HG02759 (cell line): ENCODE data around the gene AK9.
"Not testable (repeated sequence)": the region's sequence is repeated elsewhere in the genome, so short reads cannot be mapped to it uniquely, and the experiment has no call there.

Experiments used
- ATAC-seq: cut with Tn5 transposase; IDR thresholded peaks from one replicate; pipeline ENCODE4 v1.9.1; 2021; ENCODE audit warnings: mild to moderate bottlenecking, moderate library complexity; ENCODE audit not compliant: unreplicated experiment

Gene AK9

DNA sequence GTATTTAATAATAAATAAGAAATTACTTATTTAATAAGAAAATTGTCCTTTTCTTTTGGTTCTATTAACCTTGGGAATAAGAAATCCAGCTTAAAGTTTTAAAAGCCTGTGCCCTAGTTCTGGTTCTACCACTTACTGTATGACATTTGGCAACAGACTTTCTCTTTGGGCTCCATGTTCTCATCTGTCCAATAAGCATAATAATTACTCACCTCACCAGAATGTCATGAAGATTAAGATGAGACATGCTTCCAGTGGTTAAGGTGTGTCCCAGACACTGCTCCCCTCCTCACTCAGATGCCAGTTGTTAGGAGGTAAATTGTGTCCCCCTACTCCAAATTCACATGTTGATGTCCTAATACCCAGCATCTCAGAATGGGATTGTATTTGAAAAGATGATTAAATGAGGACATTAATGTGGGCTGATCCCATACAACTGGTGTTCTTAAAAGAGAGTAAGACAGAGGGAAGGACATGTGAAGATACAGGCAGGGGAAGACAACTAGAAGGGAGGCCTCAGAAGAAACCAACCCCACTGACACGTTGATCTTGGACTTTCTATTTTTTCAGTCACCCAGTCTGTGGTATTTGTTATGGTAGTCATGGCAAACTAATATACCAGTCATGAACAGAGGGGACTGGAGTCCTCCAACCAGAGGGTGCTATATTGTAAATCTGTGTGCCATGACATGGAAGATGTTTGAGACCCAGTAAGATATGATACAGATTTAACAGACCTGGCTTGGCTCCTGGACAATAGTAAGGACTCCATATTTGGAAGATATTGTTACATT is 229.1 kb downstream of the AK9 start:
- ATAC-seq = no peak

DNA sequence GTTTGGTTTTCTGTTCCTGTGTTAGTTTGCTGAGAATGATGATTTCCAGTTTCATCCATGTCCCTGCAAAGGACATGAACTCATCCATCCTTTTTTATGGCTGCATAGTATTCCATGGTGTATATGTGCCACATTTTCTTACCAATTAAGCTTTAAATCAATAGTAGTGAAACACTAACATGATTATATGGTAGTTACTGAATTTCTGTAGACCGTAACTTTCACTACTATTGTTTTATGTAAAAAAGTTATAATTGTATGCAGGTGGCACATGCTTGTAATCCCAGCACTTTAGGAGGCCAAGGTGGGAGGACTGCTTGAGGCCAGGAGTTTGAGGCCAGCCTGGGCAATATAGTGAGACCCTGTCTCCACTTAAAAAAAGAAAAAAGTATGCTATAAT is 229.8 kb downstream of the AK9 start:
- not testable (repeated sequence) for ATAC-seq

DNA sequence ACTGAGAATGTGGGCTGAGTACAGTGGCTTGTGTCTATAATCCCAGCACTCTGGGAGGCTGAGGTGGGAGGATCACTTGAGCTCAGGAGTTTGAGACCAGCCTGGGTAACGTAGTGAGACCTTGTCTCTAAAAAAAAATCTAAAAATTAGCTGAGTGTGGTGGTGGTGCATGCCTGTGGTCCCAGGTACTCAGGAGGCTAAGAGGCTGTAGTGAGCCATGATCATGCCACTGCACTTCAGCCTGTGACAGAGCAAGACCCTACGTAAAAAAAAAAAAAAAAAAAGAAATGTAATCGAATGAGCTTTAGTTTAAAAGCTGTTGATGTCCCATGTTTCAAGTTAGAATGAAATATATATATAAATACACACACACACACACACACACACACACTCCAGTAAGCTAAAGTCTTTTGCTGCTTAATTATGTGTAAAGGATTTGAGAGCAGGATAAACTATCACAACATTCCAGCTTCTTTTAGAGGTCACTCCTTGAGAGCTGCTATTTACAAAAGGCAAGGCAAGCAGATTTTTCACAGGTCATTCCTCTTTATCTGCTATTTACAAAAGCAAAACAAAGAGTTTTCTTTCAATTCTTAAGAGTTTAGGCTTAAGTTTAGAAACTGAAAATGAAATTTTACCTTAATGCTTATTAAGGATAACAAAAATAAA is 230.7 kb downstream of the AK9 start:
- no peak for ATAC-seq

DNA sequence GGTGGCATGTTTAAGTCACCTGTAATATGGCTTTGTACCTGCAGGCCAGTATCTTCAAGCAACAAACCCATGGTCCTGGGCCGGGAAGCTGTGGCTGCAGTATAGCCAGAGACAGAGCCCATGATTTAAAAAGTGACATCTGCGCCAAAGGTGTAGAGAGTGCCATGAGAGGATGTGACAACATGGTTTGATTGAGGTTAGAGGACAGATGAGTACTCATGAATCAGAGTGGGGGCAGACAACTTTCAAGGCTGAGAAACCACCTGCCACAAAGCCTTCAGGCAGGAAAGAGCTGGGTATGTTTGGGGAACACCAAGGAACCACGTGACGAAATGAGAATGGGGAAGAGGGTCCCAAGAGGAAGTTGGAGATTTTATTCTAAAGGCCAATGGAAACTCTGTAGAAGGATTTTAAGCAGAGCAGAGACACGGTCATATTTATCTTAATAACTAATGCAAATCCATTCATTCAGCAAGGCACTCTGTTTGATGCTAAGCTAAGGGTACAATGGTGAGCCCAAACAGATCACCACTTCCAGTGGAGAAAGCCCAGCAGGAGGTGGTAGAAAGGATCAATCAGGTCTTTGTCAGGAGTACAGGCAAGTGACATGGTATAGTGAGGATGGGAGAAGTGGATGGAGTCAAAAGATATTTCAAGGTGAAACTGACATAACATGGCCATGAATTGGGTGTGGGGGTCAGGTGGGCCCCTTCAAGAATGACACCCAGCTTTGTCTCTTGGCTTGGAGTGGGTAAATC is 232.0 kb downstream of the AK9 start:
- peak; percentile 21 for ATAC-seq

DNA sequence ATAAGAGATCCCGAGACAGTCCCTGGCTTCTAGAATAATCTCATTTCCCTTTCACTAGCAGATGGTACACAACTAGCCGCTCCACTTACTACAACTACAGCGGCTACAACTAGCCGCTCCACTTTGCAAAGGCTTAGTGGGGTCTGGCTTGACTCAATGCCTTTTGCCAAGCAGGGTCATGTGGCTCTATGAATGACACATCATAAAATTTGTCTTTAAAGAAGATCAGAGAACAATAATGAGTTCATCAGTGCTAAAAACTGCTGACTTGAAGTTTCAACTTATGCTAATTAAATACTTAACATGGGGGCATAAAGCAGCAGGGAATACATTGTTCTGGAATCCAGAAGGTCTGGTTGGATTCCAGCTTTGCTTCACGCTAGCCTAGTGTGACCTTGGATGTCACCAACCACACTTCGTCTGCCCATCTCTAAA is 233.4 kb downstream of the AK9 start:
- ATAC-seq = no peak

DNA sequence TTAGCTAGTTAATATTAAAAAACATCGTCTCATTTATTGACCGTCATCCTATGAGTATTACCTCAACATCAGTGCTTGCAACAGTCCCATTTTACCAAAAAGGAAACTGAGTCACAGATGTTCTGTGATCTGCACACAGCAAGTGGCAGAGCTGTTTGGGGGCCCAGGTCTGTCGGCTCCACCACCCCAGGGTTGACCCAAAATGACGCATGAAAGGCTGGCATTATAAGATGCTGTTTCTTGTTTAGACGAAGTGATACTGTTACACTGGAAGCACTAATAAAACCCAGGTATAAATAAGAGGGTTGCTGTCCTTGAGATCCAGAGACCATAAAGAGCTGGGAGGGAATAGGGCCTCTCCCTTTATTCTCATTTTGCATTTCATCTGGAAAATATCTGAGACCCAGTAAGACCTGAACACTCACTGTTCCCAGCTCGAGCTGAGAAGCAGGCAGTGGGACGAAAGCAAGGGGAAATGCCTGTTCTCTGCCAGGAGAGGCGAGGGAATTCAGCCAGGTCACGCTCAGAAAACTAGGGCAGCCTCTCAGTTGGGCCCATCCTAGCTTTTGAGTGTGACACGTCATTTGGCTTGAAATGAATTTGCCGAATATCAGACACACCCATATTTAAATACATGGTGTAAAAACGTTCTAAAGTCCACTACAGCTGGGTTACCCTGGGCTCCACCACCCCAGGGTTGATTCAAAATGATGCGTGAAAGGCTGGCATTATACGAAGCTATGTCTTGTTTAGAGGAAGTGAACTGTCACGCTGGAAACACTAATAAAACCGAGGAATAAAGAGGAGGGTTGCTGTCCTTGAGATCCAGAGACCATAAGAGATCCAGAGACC is 234.1 kb downstream of the AK9 start:
- no peak for ATAC-seq

DNA sequence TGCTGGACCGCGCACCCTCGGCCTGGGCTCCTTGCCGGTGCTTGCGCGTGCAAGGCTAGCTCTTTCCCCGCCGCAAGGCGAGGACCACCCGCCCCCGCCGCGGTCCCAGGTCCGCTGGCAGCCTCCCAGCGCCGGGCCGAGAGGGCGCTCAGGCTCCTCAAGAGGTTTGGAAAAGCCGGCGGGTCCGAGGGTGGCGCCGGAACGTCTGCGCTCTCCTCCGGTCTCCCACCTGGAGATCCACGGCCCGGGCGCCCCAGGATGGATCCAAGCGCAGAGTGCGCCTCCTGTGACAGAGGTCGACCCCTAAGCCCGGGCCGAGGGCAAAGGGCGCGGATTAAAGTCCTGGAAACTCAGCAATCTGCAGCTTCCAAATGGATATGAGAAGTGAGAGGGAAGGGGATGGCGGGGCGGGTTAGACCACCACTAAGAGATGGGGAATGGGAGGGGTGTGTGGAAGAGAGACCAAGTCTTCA is 234.9 kb downstream of the AK9 start:
- peak; percentile 4 for ATAC-seq

DNA sequence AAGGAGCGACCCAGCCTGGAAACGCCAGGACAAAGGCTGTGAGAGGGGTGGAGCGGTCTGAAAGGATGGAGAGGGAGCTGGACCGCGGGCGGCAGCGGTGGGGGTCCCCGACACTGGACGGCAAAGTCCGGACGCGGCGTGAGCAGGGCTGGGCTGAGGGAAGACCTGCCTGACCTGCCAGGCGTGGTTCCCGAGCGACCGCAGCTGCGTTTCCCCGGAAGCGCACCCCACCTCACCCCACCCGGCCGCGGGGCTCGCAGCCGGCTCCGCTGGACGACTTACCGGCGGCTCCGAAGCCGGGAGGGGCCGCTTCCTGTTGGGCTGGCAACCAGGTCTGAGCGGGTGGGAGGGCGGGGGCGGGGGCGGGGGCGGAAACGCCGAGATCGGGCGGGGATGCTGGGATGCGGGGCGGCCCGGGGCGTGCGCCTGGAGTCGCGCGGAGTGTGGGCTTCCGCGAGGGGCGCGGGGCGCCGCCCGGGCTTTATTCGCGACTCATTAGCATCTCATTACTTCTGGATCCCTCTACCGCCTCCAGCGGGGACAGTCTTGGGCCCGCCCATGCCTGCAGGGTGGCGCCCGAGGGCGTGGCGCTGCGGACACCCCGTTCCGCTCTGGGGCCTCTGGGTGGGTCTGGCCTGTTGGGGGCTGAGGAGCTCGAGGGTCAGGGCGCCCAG is 235.4 kb downstream of the AK9 start, which contains the start of gene MICAL1:
Gene MICAL1 (minus strand): TSS at position 336 of the 674 bp plus-strand sequence. CDS start 1,576 bp downstream, outside the sequence.
- peak; percentile 60 for ATAC-seq

DNA sequence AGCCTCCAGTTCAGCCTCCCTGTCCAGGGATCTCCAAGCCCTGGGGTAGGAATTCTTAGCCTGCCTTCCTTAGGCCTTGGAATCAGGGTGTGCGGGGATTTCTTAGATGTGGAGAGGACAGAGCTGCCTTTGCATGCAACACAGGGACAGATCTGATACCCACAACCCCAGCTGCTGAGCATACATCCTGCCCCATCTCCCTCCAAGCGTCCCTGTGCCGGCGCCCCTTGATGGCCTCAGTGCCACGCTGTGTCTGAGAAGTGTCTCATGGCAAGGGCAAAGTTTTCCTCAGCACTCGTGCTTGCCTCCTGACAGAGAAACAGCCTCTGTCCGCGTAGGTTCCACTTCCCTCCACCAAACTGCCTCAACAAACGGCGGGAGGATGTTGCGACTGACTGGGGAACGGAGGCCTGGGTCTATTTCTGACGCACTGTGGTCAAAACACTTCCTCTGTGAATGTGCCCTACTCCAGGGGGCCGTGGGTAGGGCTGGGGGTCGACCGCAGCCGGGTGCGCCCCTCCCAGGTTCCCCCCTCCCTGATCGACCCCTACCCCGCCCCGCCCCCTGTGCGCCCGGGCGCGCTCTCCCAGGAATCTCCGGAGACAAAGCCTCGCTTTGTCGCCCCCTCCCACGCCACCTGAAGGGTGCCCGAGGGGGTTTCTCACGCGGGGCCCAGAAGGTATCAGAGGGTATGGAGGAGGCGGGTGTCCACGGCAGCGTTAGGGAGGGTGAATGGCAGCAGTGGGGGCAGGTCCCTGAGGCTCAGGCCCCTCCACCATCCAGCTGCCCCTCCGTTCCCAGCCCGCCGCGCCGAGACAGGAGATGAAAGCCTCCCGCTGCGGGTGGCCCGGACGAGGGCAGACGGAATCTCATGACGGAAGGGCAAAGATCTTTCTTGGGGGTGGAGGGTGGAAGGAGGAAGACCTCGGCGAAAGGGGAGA is 236.2 kb downstream of the AK9 start:
- peak; percentile 36 for ATAC-seq

DNA sequence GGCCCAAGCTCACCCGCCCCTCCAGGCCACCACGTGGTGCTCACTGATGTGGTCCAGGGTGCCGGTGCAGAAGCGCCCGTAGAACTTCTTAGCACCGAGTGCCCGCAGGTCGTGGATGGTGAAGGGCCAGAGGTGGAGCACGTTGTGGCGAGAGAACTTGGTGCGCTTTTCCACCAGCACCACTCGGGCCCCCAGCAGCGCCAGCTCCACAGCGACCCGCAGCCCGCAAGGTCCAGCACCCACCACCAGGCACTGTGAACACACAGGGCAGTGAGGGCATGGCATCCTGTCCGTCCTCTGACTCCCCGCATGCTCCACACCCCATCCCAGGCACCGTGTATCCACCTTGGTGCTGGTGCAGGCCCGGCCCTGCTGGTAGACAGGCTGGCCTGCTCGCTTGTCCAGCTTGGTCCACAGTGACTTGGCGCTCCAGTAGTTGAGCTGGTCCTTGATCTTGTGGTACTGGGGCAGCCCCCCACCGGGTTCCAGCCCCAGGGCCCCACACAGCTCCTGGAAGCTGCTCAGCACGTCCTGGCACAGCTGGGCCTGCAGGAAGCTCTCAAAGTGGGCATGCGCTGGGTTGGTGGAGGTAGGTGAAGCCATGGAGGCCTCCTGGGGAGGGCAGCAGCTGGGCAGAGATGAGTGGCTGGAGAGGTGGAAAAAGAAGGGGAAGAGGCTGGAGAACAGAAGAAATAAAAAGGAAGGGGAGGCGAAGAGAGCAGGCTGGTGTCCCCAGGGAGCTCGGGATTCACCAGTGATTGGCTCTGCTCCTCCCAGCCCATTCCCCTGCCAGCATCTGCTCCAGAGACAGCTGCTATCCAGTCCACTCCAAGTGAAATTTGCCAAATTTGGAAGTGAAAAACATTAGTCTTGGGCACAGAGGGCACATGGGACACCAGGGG is 237.2 kb downstream of the AK9 start:
- ATAC-seq = no peak

DNA sequence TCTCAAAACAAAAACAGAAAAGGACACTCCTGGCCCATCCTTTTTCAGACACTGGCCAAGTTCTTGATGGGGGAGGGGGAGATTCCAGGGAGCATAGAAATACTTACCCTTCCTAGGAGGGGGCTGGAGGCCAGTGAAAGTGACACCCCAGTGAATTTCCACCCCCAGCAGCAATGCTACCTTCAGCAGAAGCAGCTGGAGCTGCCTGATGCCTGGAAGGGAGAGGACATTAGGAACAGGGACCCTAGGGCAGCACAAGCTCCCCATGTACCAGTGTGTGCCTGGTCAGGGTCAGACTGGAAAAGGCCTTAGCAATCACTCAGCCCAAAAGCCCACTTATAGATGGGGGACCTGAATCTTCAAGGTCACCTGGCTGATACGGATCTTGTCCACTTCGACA is 237.8 kb downstream of the AK9 start:
- ATAC-seq = no peak

DNA sequence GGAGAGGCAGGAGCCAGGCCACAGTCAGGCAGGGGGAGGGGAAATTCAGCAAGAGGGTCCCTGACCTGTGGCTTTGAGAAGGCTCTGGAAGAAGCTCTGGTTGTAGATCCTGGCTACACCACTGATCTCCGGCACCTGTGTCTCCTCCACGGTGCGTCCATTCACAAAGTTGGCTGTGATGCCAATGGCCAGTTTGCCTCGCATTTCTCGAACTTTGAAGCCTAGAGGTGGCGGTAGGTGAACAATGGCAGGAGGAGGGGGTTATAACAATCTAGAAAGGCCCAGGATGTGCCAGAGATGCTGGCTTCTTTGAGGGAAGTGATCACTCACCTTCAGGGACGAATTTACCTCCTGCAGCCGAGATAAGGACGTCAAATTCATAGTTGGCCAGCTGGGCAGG is 238.8 kb downstream of the AK9 start:
- no peak for ATAC-seq

DNA sequence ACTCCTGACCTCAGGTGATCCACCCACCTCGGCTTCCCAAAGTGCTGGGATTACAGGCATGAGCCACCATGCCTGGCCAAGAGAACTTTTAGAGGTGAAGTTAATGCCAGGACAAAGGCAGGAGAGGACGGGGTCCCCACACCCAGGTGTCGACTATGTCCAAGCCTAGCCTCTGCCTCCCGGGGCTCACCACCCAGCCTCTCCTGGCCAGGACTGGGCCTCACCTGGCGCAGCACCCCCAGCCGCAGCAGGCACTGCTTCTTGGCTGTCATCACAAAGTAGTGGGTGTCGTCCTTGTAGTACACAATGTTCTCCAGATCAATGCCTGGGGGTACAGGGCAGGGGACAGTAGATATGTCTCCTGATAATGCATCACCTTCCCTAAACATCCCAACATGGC is 239.6 kb downstream of the AK9 start:
- no peak for ATAC-seq

DNA sequence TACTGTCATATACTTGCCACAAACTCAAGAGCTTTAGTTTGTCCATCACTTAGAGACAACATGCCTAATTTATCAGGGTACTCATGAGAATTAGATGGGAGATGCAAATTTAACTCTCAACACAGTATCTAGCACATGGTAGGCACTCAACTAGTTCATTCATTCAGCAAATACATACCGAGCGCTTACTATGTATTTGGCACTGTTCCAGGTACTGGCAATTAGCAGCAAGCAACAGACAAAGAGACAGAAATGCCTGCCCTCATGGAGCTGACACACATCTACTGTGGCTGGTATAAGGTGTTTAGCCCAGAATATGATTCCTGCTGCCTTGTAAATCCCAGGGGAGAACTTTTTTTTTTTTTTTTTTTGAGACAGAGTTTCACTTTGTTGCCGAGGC is 240.2 kb downstream of the AK9 start:
- no peak for ATAC-seq

DNA sequence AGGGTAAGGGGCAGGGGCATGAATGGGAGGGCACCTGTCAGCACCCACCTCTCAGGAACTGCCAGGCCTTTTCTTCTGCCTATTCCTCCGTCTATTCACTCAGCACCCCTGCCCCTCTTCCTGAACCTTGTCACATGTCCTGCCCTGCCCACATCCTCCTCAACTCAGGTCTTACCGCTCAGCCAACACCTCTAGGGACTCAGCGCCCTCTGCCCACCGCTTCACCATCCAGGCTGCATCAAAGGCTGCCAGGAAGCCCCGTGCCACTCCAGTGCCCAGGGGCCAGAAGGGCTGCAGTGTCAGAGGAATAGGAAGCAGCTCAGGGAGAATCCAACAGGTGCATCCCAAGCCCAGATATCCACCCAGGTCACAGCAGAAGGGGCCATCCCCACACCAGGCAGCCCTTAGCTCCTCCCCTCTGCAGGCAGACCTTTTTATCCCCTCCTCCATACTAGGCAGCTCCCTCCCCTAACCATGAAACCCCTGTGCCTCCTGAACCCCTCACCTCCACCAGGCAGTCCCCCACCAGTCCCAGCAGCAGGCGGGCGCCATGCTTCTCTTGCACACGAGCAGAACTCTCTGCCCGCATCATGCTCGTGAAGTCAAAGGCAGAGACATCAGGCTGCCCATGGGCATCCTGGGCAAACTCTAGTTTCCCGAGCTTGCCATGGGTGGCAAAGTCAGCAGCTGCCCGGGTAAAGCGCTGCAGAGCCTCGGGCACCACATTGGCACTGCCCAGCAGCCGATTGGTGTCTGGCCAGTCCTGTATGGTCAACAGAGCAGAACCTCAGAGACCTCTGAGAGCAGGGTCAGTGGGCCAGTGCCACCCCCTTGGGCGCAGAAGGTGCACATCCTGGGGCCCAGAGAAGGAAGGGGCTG is 241.0 kb downstream of the AK9 start:
- ATAC-seq = no peak

DNA sequence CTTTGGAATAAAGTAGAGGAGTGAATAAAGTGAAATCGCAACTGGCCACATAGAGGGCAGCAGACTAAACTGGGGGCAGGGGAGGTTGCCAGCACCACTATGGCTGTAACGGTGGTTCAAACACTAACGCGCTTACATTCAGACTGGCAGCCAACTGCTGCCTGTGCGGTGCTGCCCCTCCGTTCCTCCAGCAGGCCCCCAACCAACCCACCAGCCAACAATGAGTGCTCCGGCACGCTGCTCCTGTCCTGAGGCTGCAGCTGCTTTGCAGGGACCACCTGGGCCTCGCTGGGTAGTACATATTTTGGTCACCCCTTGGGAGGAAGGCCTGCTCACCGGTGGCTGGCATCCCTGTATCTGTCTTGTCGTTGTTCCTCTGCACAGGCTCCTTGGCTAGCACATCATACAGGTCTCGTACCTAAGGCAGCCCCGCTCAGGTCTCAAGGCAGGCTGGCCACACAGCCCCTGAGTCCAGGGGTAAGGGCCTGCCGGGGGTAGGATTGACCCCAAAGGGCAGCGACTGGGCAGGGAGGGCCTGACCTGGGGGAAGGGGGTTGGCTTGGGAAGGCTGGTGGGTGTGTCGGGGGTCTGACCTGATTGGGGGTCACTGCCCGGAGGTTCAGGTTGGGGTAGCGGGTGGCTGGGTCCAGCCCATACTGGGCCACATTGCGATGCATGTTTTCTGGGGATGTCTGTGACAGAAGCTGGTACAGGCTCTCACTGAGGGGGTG is 241.8 kb downstream of the AK9 start:
- no peak for ATAC-seq
